GM20000 (cell line): ENCODE measurements around the gene FAM204A.

Source experiments
- DNase-seq: peaks from one replicate; pipeline ENCODE4 v3.0.0; 2012; ENCODE audit warnings: low spot score
- TF ChIP-seq, protein P1 (sequence below): IDR thresholded peaks from 2 replicates; pipeline ENCODE4 v1.5.1; 2012; ENCODE audit warnings: mild to moderate bottlenecking, control low read depth; ENCODE audit errors: extremely low read depth, missing control alignments

Gene FAM204A

DNA sequence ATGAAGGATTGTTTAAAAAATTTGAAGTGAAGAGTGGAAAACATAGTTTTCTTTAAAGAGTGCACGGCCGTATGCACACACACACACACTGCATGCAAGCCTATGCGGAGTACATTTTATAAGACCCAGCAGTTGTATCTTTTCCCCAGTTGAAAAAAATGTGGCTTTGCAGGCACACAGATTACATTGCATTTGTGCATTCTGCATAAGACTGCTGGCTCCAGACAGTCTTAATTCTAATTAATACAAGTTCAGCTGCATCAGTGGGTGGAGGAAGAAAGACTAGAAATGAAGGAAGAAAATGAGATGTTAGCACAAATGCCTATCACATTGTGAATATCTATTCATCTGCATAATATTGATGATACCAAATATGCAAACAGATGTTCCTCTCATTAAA is 79.6 kb downstream of the FAM204A start:
- no peak for DNase-seq
- TF ChIP-seq, protein P1, sequence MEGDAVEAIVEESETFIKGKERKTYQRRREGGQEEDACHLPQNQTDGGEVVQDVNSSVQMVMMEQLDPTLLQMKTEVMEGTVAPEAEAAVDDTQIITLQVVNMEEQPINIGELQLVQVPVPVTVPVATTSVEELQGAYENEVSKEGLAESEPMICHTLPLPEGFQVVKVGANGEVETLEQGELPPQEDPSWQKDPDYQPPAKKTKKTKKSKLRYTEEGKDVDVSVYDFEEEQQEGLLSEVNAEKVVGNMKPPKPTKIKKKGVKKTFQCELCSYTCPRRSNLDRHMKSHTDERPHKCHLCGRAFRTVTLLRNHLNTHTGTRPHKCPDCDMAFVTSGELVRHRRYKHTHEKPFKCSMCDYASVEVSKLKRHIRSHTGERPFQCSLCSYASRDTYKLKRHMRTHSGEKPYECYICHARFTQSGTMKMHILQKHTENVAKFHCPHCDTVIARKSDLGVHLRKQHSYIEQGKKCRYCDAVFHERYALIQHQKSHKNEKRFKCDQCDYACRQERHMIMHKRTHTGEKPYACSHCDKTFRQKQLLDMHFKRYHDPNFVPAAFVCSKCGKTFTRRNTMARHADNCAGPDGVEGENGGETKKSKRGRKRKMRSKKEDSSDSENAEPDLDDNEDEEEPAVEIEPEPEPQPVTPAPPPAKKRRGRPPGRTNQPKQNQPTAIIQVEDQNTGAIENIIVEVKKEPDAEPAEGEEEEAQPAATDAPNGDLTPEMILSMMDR: no peak

- DNase-seq: peak; percentile 39
- TF ChIP-seq, protein P1: peak; percentile 30
Observed at GRCh38 chr10:118259288-118259906, 82.7 kb downstream of the FAM204A start.

- TF ChIP-seq, protein P1: no peak
- no peak for DNase-seq
Observed at GRCh38 chr10:118258285-118258684, 83.8 kb downstream of the FAM204A start.

DNA sequence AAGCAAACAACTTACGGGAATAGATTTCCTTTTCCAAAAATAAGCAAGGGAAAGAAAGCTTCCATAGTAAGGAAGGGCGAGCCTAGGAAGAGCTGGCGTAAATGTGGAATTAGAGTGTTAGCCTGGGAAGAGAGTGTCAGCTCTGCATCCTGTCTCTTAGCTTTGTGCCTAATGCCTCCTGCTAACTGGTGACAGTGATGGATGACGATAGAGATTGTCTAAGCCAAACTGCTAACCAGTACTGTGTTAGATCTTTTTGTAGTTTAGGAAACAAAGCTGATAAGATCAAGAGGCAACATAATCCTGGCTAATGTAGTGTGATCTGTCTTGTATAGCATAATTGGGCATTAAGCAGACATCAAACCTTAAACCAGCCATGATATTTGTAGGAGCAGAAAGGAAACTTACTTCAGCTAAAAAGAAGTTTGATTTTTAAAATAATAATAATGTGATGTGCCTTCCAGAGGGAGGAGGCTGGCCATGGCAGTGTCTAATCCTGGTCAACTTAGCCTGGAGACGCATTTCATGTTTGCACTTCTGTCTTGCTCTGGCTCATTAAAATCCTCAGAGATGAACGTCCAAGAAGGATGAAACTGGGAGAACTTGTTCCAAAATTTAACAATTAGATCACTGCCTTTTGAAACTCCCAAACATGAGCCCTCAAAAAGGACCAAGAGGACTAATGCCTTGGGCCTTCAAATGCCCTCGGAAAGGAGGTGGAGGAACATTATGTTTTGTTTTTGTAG is 85.1 kb downstream of the FAM204A start:
- TF ChIP-seq, protein P1: no peak
- DNase-seq: no peak

DNA sequence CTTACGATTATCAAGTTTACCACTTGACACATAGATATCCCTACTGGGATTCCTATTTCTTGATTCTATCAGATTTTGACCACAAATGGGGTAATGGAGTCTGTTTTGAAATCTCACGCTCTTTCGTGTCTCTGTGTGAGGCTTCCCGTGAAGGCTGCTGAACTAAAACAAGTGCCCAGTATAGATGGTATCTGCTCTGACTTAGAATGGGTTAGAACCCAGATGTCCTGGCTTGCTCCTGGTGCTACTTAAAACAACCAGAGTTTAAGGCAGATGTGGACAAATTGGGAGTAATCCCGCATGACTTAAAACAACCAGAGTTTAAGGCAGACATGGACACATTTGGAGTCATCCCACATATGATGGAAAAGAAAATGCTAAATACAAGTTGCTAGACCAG is 85.9 kb downstream of the FAM204A start:
- DNase-seq: no peak
- TF ChIP-seq, protein P1: no peak

- TF ChIP-seq, protein P1: no peak
- no peak for DNase-seq
Observed at GRCh38 chr10:118255355-118255754, 86.8 kb downstream of the FAM204A start.

- no peak for DNase-seq
- TF ChIP-seq, protein P1: no peak
Observed at GRCh38 chr10:118254654-118255053, 87.5 kb downstream of the FAM204A start.
